ENCODE results near the gene TRIM2. TPM values are rescaled to one million over a fixed set of nuclear protein-coding genes. Genes with fewer than 3 reads are reported as not detected.
A peak's percentile ranks its signal among the peaks of the same experiment; 100 is the strongest.

Gene TRIM2
- total and polyA plus RNA-seq, 2 of the 8 experiments (the other 6 are each of a cell fraction or from before 2014, with no cell fraction given) = 34.0 to 59.8 TPM

- TF ChIP-seq CHD2 (IDR thresholded peaks at IDR 0.05; ENCODE audit: low read length) = 0 out of 2 replicates have a peak, but pooled peaks have one; percentile 16
- TF ChIP-seq FOSL1 (IDR thresholded peaks at IDR 0.05; ENCODE audit: insufficient read depth, low read depth, low read length) = no peak
- TF ChIP-seq JUND (IDR thresholded peaks at IDR 0.05; ENCODE audit: low read length) = no peak
- peak in 1 of 2 experiments; percentile 78; a peak in 1 of 3 replicates for TF ChIP-seq EP300 (IDR thresholded peaks at IDR 0.05; ENCODE audit: borderline replicate concordance in 1 of 2, low read depth in 2 of 2, low read length in 2 of 2)
- TF ChIP-seq RBBP5 (IDR thresholded peaks at IDR 0.05; ENCODE audit: borderline replicate concordance, low read depth, low read length) = no peak
- TF ChIP-seq CBX8 (IDR thresholded peaks at IDR 0.05; ENCODE audit: borderline replicate concordance, low read depth, low read length) = no peak
- no peak for TF ChIP-seq MAFK (IDR thresholded peaks at IDR 0.05; ENCODE audit: low read depth, low read length)
- peak; percentile 85 for TF ChIP-seq NANOG (IDR thresholded peaks at IDR 0.05; ENCODE audit: insufficient read depth, low read depth, low read length, poor library complexity, severe bottlenecking)
- TF ChIP-seq EZH2 (IDR thresholded peaks at IDR 0.05; ENCODE audit: low read depth, low read length, severe bottlenecking) = no peak
- no peak for TF ChIP-seq POLR2AphosphoS5 (IDR thresholded peaks at IDR 0.05; ENCODE audit: low read depth, low read length)
- no peak for TF ChIP-seq TCF12 (IDR thresholded peaks at IDR 0.05; ENCODE audit: low read depth, low read length)
- TF ChIP-seq KDM1A (IDR thresholded peaks at IDR 0.05; ENCODE audit: borderline replicate concordance, low read length) = no peak
- TF ChIP-seq CREB1 (IDR thresholded peaks at IDR 0.05) = no peak
- no peak for TF ChIP-seq POLR2A (IDR thresholded peaks at IDR 0.05; ENCODE audit: control extremely low read depth in 1 of 2, low read depth in 2 of 2, low read length in 2 of 2)
- TF ChIP-seq RAD21 (IDR thresholded peaks at IDR 0.05 in 1 of 2, conservative IDR thresholded peaks at IDR 0.05 in 1 of 2; ENCODE audit: low read depth in 2 of 2, low read length in 2 of 2) = no peak
- TF ChIP-seq POU5F1 (IDR thresholded peaks at IDR 0.05; ENCODE audit: low read depth, low read length) = 0 out of 2 replicates have a peak, but pooled peaks have one; percentile 61
These were observed 2.3 kb downstream of the TRIM2 start (continued) for GRCh38 chr4:153206534-153206933.
